Tibial nerve (tissue), 3 donors: ENCODE results near the gene ZNF467.

Experiments used
- CTCF ChIP-seq, 5 experiments: fragments of 200-600 bp in 3 of 5; fragments of 450-650 bp in 2 of 5; sonication (generic) in 3 of 5; IDR thresholded peaks; one replicate each; pipeline ENCODE4 v1.5.1; 2016 to 2019; ENCODE audit warnings: antibody characterized with exemption in 5 of 5, mild to moderate bottlenecking in 3 of 5, moderate library complexity in 2 of 5
- POLR2A ChIP-seq, 2 donors: fragments of 450-650 bp; IDR thresholded peaks; one replicate each; pipeline ENCODE4 v1.6.1; 2017; ENCODE audit warnings: antibody characterized with exemption in 2 of 2, mild to moderate bottlenecking in 2 of 2, moderate library complexity in 2 of 2

- no peak for TF ChIP-seq POLR2A (IDR thresholded peaks at IDR 0.05)
- TF ChIP-seq CTCF (IDR thresholded peaks at IDR 0.05) = no peak
Observed at GRCh38 chr7:149819961-149820340, 46.6 kb upstream of the ZNF467 start.
